ENCODE data around the gene CCDC198. TPM values are rescaled to one million over a fixed set of nuclear protein-coding genes. Genes with fewer than 3 reads are reported as not detected.

CCDC198 gene
- total and polyA plus RNA-seq, 4 donors, result 11.2 to 47.7 (median 18.6) TPM

DNA sequence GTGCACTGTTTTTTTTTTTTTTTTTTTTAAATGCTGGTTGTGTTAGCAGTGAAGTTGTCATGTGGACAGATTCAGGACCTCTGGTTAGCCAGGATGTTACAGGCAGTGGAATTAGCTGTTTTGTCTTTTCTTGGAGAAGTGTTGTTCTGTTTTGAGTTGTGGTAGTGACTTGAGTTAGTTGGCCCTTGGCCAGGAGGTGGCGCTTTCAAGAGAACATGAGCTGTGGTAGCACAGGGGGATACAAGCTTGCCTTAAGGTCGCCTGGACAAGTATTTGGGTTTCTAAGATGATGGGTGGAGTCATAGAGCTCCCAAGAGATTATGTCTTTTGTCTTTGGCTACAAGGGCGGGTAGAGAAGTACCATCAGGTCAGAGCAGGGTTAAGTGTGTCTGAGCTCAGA is 33.3 kb upstream of the CCDC198 start:
- Histone ChIP-seq H3K36me3 (ENCODE audit: control insufficient read depth in 4 of 4, insufficient read depth in 3 of 4, low read depth in 1 of 4, low read length in 3 of 4) (no peaks in the 10 kb centered on the region), H3K27me3 (ENCODE audit: control insufficient read depth in 4 of 4, insufficient read depth in 4 of 4, low read length in 3 of 4) (no peaks in the 10 kb centered on the region), H3K27ac (ENCODE audit: low read depth in 1 of 2, low read length in 2 of 2) (no peak overlapping the region), H3K9me3 (ENCODE audit: control insufficient read depth in 4 of 4, low read length in 3 of 4) (no peaks in the 10 kb centered on the region), H3K9ac (ENCODE audit: low read depth in 1 of 2, low read length in 2 of 2) (no peak overlapping the region), H3K4me3 (ENCODE audit: low read depth in 1 of 3, low read length in 3 of 3) (no peak overlapping the region), H3K4me1 (ENCODE audit: control insufficient read depth in 4 of 4, insufficient read depth in 4 of 4, low read length in 3 of 4) (no peaks in the 10 kb centered on the region)
- DNase-seq (ENCODE audit: low spot score), result no peak
- TF ChIP-seq TAF1 (conservative IDR thresholded peaks at IDR 0.05), result no peak
- no peak for TF ChIP-seq EGR1 (IDR thresholded peaks at IDR 0.05; ENCODE audit: low read depth in 2 of 2)
- TF ChIP-seq, protein P1, sequence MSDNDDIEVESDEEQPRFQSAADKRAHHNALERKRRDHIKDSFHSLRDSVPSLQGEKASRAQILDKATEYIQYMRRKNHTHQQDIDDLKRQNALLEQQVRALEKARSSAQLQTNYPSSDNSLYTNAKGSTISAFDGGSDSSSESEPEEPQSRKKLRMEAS (IDR thresholded peaks at IDR 0.05), result no peak
- TF ChIP-seq YY1 (IDR thresholded peaks at IDR 0.05), result no peak
- no peak for TF ChIP-seq FOXA1 (IDR thresholded peaks at IDR 0.05)
- no peak for TF ChIP-seq CTCF (IDR thresholded peaks at IDR 0.05; ENCODE audit: low read depth, low read length, missing input control)
- TF ChIP-seq GABPA (IDR thresholded peaks at IDR 0.05 in 1 of 2, conservative IDR thresholded peaks at IDR 0.05 in 1 of 2), result no peak
- TF ChIP-seq, protein P2, sequence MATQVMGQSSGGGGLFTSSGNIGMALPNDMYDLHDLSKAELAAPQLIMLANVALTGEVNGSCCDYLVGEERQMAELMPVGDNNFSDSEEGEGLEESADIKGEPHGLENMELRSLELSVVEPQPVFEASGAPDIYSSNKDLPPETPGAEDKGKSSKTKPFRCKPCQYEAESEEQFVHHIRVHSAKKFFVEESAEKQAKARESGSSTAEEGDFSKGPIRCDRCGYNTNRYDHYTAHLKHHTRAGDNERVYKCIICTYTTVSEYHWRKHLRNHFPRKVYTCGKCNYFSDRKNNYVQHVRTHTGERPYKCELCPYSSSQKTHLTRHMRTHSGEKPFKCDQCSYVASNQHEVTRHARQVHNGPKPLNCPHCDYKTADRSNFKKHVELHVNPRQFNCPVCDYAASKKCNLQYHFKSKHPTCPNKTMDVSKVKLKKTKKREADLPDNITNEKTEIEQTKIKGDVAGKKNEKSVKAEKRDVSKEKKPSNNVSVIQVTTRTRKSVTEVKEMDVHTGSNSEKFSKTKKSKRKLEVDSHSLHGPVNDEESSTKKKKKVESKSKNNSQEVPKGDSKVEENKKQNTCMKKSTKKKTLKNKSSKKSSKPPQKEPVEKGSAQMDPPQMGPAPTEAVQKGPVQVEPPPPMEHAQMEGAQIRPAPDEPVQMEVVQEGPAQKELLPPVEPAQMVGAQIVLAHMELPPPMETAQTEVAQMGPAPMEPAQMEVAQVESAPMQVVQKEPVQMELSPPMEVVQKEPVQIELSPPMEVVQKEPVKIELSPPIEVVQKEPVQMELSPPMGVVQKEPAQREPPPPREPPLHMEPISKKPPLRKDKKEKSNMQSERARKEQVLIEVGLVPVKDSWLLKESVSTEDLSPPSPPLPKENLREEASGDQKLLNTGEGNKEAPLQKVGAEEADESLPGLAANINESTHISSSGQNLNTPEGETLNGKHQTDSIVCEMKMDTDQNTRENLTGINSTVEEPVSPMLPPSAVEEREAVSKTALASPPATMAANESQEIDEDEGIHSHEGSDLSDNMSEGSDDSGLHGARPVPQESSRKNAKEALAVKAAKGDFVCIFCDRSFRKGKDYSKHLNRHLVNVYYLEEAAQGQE (IDR thresholded peaks at IDR 0.05), result no peak
- TF ChIP-seq HNF4A (conservative IDR thresholded peaks at IDR 0.05), result no peak
- TF ChIP-seq, protein P3, sequence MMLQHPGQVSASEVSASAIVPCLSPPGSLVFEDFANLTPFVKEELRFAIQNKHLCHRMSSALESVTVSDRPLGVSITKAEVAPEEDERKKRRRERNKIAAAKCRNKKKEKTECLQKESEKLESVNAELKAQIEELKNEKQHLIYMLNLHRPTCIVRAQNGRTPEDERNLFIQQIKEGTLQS (IDR thresholded peaks at IDR 0.05), result no peak
- TF ChIP-seq NR2F2 (IDR thresholded peaks at IDR 0.05), result no peak
- no peak for TF ChIP-seq RXRA (IDR thresholded peaks at IDR 0.05)
- TF ChIP-seq JUND (IDR thresholded peaks at IDR 0.05), result no peak
- TF ChIP-seq SP1 (IDR thresholded peaks at IDR 0.05), result no peak
- WGBS, result 67% methylated on average over 3 of the region's 3 CpGs

GRCh38 chr14:57519043-57519442 is 25.4 kb upstream of the CCDC198 start:
- H3K36me3 ChIP-seq (ENCODE audit: control insufficient read depth in 4 of 4, insufficient read depth in 3 of 4, low read depth in 1 of 4, low read length in 3 of 4), result no peaks in the 10 kb centered on the region
- peaks cover 0 to 2% (median 0%) of the 10 kb centered on the region in 4 donors for H3K9me3 ChIP-seq (ENCODE audit: control insufficient read depth in 4 of 4, low read length in 3 of 4)
- no peak for DNase-seq (ENCODE audit: low spot score)
- H3K4me1 ChIP-seq (ENCODE audit: control insufficient read depth in 4 of 4, insufficient read depth in 4 of 4, low read length in 3 of 4), result no peaks in the 10 kb centered on the region
- TF ChIP-seq HNF4G (IDR thresholded peaks at IDR 0.05) (no peak), TAF1 (conservative IDR thresholded peaks at IDR 0.05) (no peak), HNF4A (conservative IDR thresholded peaks at IDR 0.05) (no peak), FOXA2 (IDR thresholded peaks at IDR 0.05) (no peak), FOXA1 (IDR thresholded peaks at IDR 0.05) (no peak), SP1 (IDR thresholded peaks at IDR 0.05) (no peak), CTCF (IDR thresholded peaks at IDR 0.05; ENCODE audit: low read depth, low read length, missing input control) (no peak), RXRA (IDR thresholded peaks at IDR 0.05) (no peak), GABPA (IDR thresholded peaks at IDR 0.05 in 1 of 2, conservative IDR thresholded peaks at IDR 0.05 in 1 of 2) (no peak), JUND (IDR thresholded peaks at IDR 0.05) (no peak), ZBTB33 (IDR thresholded peaks at IDR 0.05) (no peak), EGR1 (IDR thresholded peaks at IDR 0.05; ENCODE audit: low read depth in 2 of 2) (no peak)
- TF ChIP-seq, protein P2 (IDR thresholded peaks at IDR 0.05), result no peak
- TF ChIP-seq, protein P3 (IDR thresholded peaks at IDR 0.05), result no peak
- H3K9ac ChIP-seq (ENCODE audit: low read depth in 1 of 2, low read length in 2 of 2), result no peak overlapping the region
- no peak overlapping the region for H3K27ac ChIP-seq (ENCODE audit: low read depth in 1 of 2, low read length in 2 of 2)
- H3K4me3 ChIP-seq (ENCODE audit: low read depth in 1 of 3, low read length in 3 of 3), result no peak overlapping the region
- no peaks in the 10 kb centered on the region for H3K27me3 ChIP-seq (ENCODE audit: control insufficient read depth in 4 of 4, insufficient read depth in 4 of 4, low read length in 3 of 4)

Measured in liver (tissue), 9 donors.